ENCODE data around the gene NIPSNAP3A.
"Not testable (repeated sequence)": the region's sequence is repeated elsewhere in the genome, so short reads cannot be mapped to it uniquely, and the experiment has no call there.

Gene NIPSNAP3A

GRCh38 chr9:104750185-104750767, 2.8 kb downstream of the NIPSNAP3A start:
- Mint-ChIP-seq H3K4me3 (no peak overlapping the region), H3K27me3 (no peaks in the 10 kb centered on the region), H3K4me1 (peaks cover 20% of the 10 kb centered on the region), H3K27ac (ENCODE audit: low read depth) (no peak overlapping the region), H3K36me3 (ENCODE audit: insufficient read depth) (peaks cover 24% of the 10 kb centered on the region), H3K9me3 (no peaks in the 10 kb centered on the region)
- ATAC-seq (replicated peaks; ENCODE audit: extremely low read depth, poor library complexity, severe bottlenecking) (no peak), DNase-seq (ENCODE audit: low spot score in 2 of 2) (no peak)

- no peak overlapping the region for H3K27ac Mint-ChIP-seq (ENCODE audit: low read depth)
Observed at GRCh38 chr9:104758974-104759373, 11.5 kb downstream of the NIPSNAP3A start.

GRCh38 chr9:104765138-104765537, 17.7 kb downstream of the NIPSNAP3A start:
- Mint-ChIP-seq H3K4me3 (peak overlapping the region; percentile 79), H3K4me1 (peaks cover 6% of the 10 kb centered on the region), H3K36me3 (ENCODE audit: insufficient read depth) (peaks cover 5% of the 10 kb centered on the region), H3K9me3 (no peaks in the 10 kb centered on the region), H3K27ac (ENCODE audit: low read depth) (no peak overlapping the region), H3K27me3 (no peaks in the 10 kb centered on the region)
- DNase-seq (ENCODE audit: low spot score in 2 of 2) (no peak), ATAC-seq (replicated peaks; ENCODE audit: extremely low read depth, poor library complexity, severe bottlenecking) (no peak)

More at GRCh38 chr9:104758974-104759373, 11.5 kb downstream of the NIPSNAP3A start:
- peaks cover 6% of the 10 kb centered on the region for H3K4me1 Mint-ChIP-seq
- no peak overlapping the region for H3K4me3 Mint-ChIP-seq
- DNase-seq (ENCODE audit: low spot score in 2 of 2) (no peak), ATAC-seq (replicated peaks; ENCODE audit: extremely low read depth, poor library complexity, severe bottlenecking) (no peak)
- H3K36me3 Mint-ChIP-seq (ENCODE audit: insufficient read depth): peaks cover 12% of the 10 kb centered on the region
- H3K9me3 Mint-ChIP-seq: no peaks in the 10 kb centered on the region
- no peaks in the 10 kb centered on the region for H3K27me3 Mint-ChIP-seq

- H3K9me3 Mint-ChIP-seq: no peaks in the 10 kb centered on the region
- ATAC-seq (replicated peaks; ENCODE audit: extremely low read depth, poor library complexity, severe bottlenecking): no peak
- DNase-seq (ENCODE audit: low spot score in 2 of 2): no peak
- no peak overlapping the region for H3K4me3 Mint-ChIP-seq
- peaks cover 1% of the 10 kb centered on the region for H3K36me3 Mint-ChIP-seq (ENCODE audit: insufficient read depth)
- H3K4me1 Mint-ChIP-seq: peaks cover 6% of the 10 kb centered on the region
- no peaks in the 10 kb centered on the region for H3K27me3 Mint-ChIP-seq
- no peak overlapping the region for H3K27ac Mint-ChIP-seq (ENCODE audit: low read depth)
Observed at GRCh38 chr9:104766025-104766424, 18.5 kb downstream of the NIPSNAP3A start.

GRCh38 chr9:104767507-104767906, 20.0 kb downstream of the NIPSNAP3A start:
- peaks cover 1% of the 10 kb centered on the region for H3K36me3 Mint-ChIP-seq (ENCODE audit: insufficient read depth)
- H3K4me1 Mint-ChIP-seq: peaks cover 6% of the 10 kb centered on the region
- ATAC-seq (replicated peaks; ENCODE audit: extremely low read depth, poor library complexity, severe bottlenecking) (no peak), DNase-seq (ENCODE audit: low spot score in 2 of 2) (no peak)
- no peak overlapping the region for H3K27ac Mint-ChIP-seq (ENCODE audit: low read depth)
- no peaks in the 10 kb centered on the region for H3K27me3 Mint-ChIP-seq
- no peak overlapping the region for H3K4me3 Mint-ChIP-seq
- H3K9me3 Mint-ChIP-seq: no peaks in the 10 kb centered on the region

GRCh38 chr9:104769029-104769428, 21.5 kb downstream of the NIPSNAP3A start:
- H3K36me3 Mint-ChIP-seq (ENCODE audit: insufficient read depth); ATAC-seq (replicated peaks; ENCODE audit: extremely low read depth, poor library complexity, severe bottlenecking); H3K4me3 Mint-ChIP-seq; DNase-seq (ENCODE audit: low spot score in 2 of 2); H3K27me3 Mint-ChIP-seq; H3K4me1 Mint-ChIP-seq; H3K27ac Mint-ChIP-seq (ENCODE audit: low read depth); H3K9me3 Mint-ChIP-seq: not testable (repeated sequence)

- DNase-seq (ENCODE audit: low spot score in 2 of 2) (no peak), ATAC-seq (replicated peaks; ENCODE audit: extremely low read depth, poor library complexity, severe bottlenecking) (no peak)
- Mint-ChIP-seq H3K27ac (ENCODE audit: low read depth) (no peak overlapping the region), H3K9me3 (no peaks in the 10 kb centered on the region), H3K4me1 (no peaks in the 10 kb centered on the region), H3K4me3 (no peak overlapping the region), H3K36me3 (ENCODE audit: insufficient read depth) (no peaks in the 10 kb centered on the region), H3K27me3 (no peaks in the 10 kb centered on the region)
Observed at GRCh38 chr9:104769655-104770054, 22.2 kb downstream of the NIPSNAP3A start.

GRCh38 chr9:104772714-104773510, 25.4 kb downstream of the NIPSNAP3A start:
- no peak overlapping the region for H3K27ac Mint-ChIP-seq (ENCODE audit: low read depth)

GRCh38 chr9:104774132-104774531, 26.6 kb downstream of the NIPSNAP3A start:
- H3K27me3 Mint-ChIP-seq: no peaks in the 10 kb centered on the region
- no peak for DNase-seq (ENCODE audit: low spot score in 2 of 2)
- no peak overlapping the region for H3K4me3 Mint-ChIP-seq
- ATAC-seq (replicated peaks; ENCODE audit: extremely low read depth, poor library complexity, severe bottlenecking): no peak
- no peaks in the 10 kb centered on the region for H3K9me3 Mint-ChIP-seq
- no peak overlapping the region for H3K27ac Mint-ChIP-seq (ENCODE audit: low read depth)
- H3K4me1 Mint-ChIP-seq: no peaks in the 10 kb centered on the region
- H3K36me3 Mint-ChIP-seq (ENCODE audit: insufficient read depth): no peaks in the 10 kb centered on the region

More at GRCh38 chr9:104772714-104773510, 25.4 kb downstream of the NIPSNAP3A start:
- DNase-seq (ENCODE audit: low spot score in 2 of 2) (no peak), ATAC-seq (replicated peaks; ENCODE audit: extremely low read depth, poor library complexity, severe bottlenecking) (no peak)
- Mint-ChIP-seq H3K4me1 (no peaks in the 10 kb centered on the region), H3K27me3 (no peaks in the 10 kb centered on the region), H3K9me3 (no peaks in the 10 kb centered on the region), H3K36me3 (ENCODE audit: insufficient read depth) (no peaks in the 10 kb centered on the region), H3K4me3 (no peak overlapping the region)

- H3K27ac Mint-ChIP-seq (ENCODE audit: low read depth): no peak overlapping the region
- H3K4me3 Mint-ChIP-seq: no peak overlapping the region
- ATAC-seq (replicated peaks; ENCODE audit: extremely low read depth, poor library complexity, severe bottlenecking) (no peak), DNase-seq (ENCODE audit: low spot score in 2 of 2) (no peak)
- H3K4me1 Mint-ChIP-seq: no peaks in the 10 kb centered on the region
- H3K9me3 Mint-ChIP-seq: no peaks in the 10 kb centered on the region
- H3K27me3 Mint-ChIP-seq: no peaks in the 10 kb centered on the region
- no peaks in the 10 kb centered on the region for H3K36me3 Mint-ChIP-seq (ENCODE audit: insufficient read depth)
Observed at GRCh38 chr9:104774831-104775573, 27.5 kb downstream of the NIPSNAP3A start.

- no peaks in the 10 kb centered on the region for H3K9me3 Mint-ChIP-seq
- no peak for DNase-seq (ENCODE audit: low spot score in 2 of 2)
- H3K27ac Mint-ChIP-seq (ENCODE audit: low read depth): no peak overlapping the region
- no peak for ATAC-seq (replicated peaks; ENCODE audit: extremely low read depth, poor library complexity, severe bottlenecking)
- H3K4me3 Mint-ChIP-seq: no peak overlapping the region
- H3K27me3 Mint-ChIP-seq: no peaks in the 10 kb centered on the region
- no peaks in the 10 kb centered on the region for H3K4me1 Mint-ChIP-seq
- H3K36me3 Mint-ChIP-seq (ENCODE audit: insufficient read depth): no peaks in the 10 kb centered on the region
Observed at GRCh38 chr9:104775574-104775936, 28.1 kb downstream of the NIPSNAP3A start.

- H3K27me3 Mint-ChIP-seq: no peaks in the 10 kb centered on the region
- H3K4me1 Mint-ChIP-seq: no peaks in the 10 kb centered on the region
- DNase-seq (ENCODE audit: low spot score in 2 of 2): no peak
- H3K4me3 Mint-ChIP-seq: no peak overlapping the region
- H3K27ac Mint-ChIP-seq (ENCODE audit: low read depth): no peak overlapping the region
- H3K36me3 Mint-ChIP-seq (ENCODE audit: insufficient read depth): no peaks in the 10 kb centered on the region
- no peaks in the 10 kb centered on the region for H3K9me3 Mint-ChIP-seq
- ATAC-seq (replicated peaks; ENCODE audit: extremely low read depth, poor library complexity, severe bottlenecking): no peak
Observed at GRCh38 chr9:104775976-104776375, 28.5 kb downstream of the NIPSNAP3A start.

GRCh38 chr9:104776797-104777196, 29.3 kb downstream of the NIPSNAP3A start:
- H3K27me3 Mint-ChIP-seq: no peaks in the 10 kb centered on the region
- no peak overlapping the region for H3K4me3 Mint-ChIP-seq
- no peak overlapping the region for H3K27ac Mint-ChIP-seq (ENCODE audit: low read depth)

More at GRCh38 chr9:104776797-104777196, 29.3 kb downstream of the NIPSNAP3A start:
- ATAC-seq (replicated peaks; ENCODE audit: extremely low read depth, poor library complexity, severe bottlenecking) (no peak), DNase-seq (ENCODE audit: low spot score in 2 of 2) (no peak)
- Mint-ChIP-seq H3K4me1 (no peaks in the 10 kb centered on the region), H3K36me3 (ENCODE audit: insufficient read depth) (no peaks in the 10 kb centered on the region), H3K9me3 (no peaks in the 10 kb centered on the region)
